Progenitor cell of endocrine pancreas (in vitro differentiated cells): ENCODE measurements around the gene CPZ. TPM values are rescaled to one million over a fixed set of nuclear protein-coding genes. Genes with fewer than 3 reads are reported as not detected.

ENCODE experiments used
- DNase-seq: peaks from one replicate; pipeline ENCODE4 v3.0.0; 2021; ENCODE audit warnings: low spot score; ENCODE audit not compliant: unreplicated experiment
- H3K27ac Mint-ChIP-seq: 2 replicates; pipeline ENCODE4 v1.8.0; 2021; ENCODE audit warnings: mild to moderate bottlenecking, moderate library complexity, mixed read lengths
- H3K27me3 Mint-ChIP-seq: 2 replicates; pipeline ENCODE4 v1.8.0; 2021; ENCODE audit warnings: mixed read lengths
- H3K36me3 Mint-ChIP-seq: 2 replicates; pipeline ENCODE4 v1.8.0; 2022; ENCODE audit warnings: mixed read lengths; ENCODE audit not compliant: insufficient read depth
- H3K4me1 Mint-ChIP-seq: 2 replicates; pipeline ENCODE4 v1.8.0; 2021; ENCODE audit warnings: low read depth, mixed read lengths
- H3K4me3 Mint-ChIP-seq: 2 replicates; pipeline ENCODE4 v1.8.0; 2021; ENCODE audit warnings: low read depth, mild to moderate bottlenecking, moderate library complexity, mixed read lengths
- H3K9me3 Mint-ChIP-seq: 2 replicates; pipeline ENCODE4 v1.8.0; 2021; ENCODE audit warnings: low read depth, mixed read lengths
- CTCF ChIP-seq: fragments of 200-600 bp; sonication (generic); IDR thresholded peaks from one replicate; pipeline ENCODE4 v1.5.0; 2021; ENCODE audit warnings: antibody characterized with exemption, mild to moderate bottlenecking; ENCODE audit not compliant: unreplicated experiment
- total RNA-seq: library from RNA; stranded (reverse); gene quantifications from 2 replicates; pipeline ENCODE4 v1.2.1, GENCODE V29; 2021

The CPZ gene
- total RNA-seq, 1 donor from 2014 or later = 0.19 TPM

- peaks cover 24% of the 10 kb centered on the region for H3K27me3 Mint-ChIP-seq
- TF ChIP-seq CTCF = no peak
- no peak overlapping the region for H3K4me3 Mint-ChIP-seq
- H3K27ac Mint-ChIP-seq = no peak overlapping the region
- H3K36me3 Mint-ChIP-seq = no peaks in the 10 kb centered on the region
- H3K4me1 Mint-ChIP-seq = no peaks in the 10 kb centered on the region
- DNase-seq = no peak
- no peaks in the 10 kb centered on the region for H3K9me3 Mint-ChIP-seq
These were observed 18.5 kb downstream of the CPZ start for GRCh38 chr4:8610858-8611616.

GRCh38 chr4:8612646-8613045 lies 20.1 kb downstream of the CPZ start:
- Mint-ChIP-seq H3K36me3 (no peaks in the 10 kb centered on the region), H3K27ac (no peak overlapping the region), H3K4me3 (no peak overlapping the region), H3K9me3 (no peaks in the 10 kb centered on the region), H3K4me1 (no peaks in the 10 kb centered on the region), H3K27me3 (peaks cover 24% of the 10 kb centered on the region)
- no peak for DNase-seq
- no peak for TF ChIP-seq CTCF

GRCh38 chr4:8613421-8614364 lies 21.1 kb downstream of the CPZ start:
- DNase-seq = no peak
- Mint-ChIP-seq H3K4me3 (no peak overlapping the region), H3K27ac (no peak overlapping the region), H3K4me1 (no peaks in the 10 kb centered on the region), H3K9me3 (no peaks in the 10 kb centered on the region), H3K27me3 (peaks cover 21% of the 10 kb centered on the region), H3K36me3 (no peaks in the 10 kb centered on the region)
- TF ChIP-seq CTCF = no peak

GRCh38 chr4:8614365-8615193 lies 22.0 kb downstream of the CPZ start:
- H3K4me3 Mint-ChIP-seq = no peak overlapping the region
- no peak overlapping the region for H3K27ac Mint-ChIP-seq
- H3K4me1 Mint-ChIP-seq = no peaks in the 10 kb centered on the region
- H3K27me3 Mint-ChIP-seq = peaks cover 12% of the 10 kb centered on the region
- no peak for DNase-seq
- H3K9me3 Mint-ChIP-seq = no peaks in the 10 kb centered on the region
- no peaks in the 10 kb centered on the region for H3K36me3 Mint-ChIP-seq
- TF ChIP-seq CTCF = no peak

GRCh38 chr4:8615366-8615765 lies 22.8 kb downstream of the CPZ start:
- no peak for DNase-seq
- peaks cover 7% of the 10 kb centered on the region for H3K27me3 Mint-ChIP-seq
- no peaks in the 10 kb centered on the region for H3K9me3 Mint-ChIP-seq
- no peak overlapping the region for H3K27ac Mint-ChIP-seq
- no peak overlapping the region for H3K4me3 Mint-ChIP-seq
- H3K36me3 Mint-ChIP-seq = no peaks in the 10 kb centered on the region
- H3K4me1 Mint-ChIP-seq = no peaks in the 10 kb centered on the region
- TF ChIP-seq CTCF = no peak
